MCF 10A (cell line): ENCODE results near the gene ERGIC2. TPM values are rescaled to one million over a fixed set of nuclear protein-coding genes. Genes with fewer than 3 reads are reported as not detected.
A peak's percentile ranks its signal among the peaks of the same experiment; 100 is the strongest.

Experiments used
- BruUV-seq: library from RNA; stranded (reverse); fragments of 400-500 nt; replicated peaks from 2 replicates; lab custom pipeline; 2021; lab: Mats Ljungman, UMichigan
- CTCF ChIA-PET: fragments of 300-600 bp; sonication (Branson Sonifier 250); formaldehyde crosslinking; extraction: SDS; loops from one replicate; lab custom pipeline; 2021; ENCODE audit warnings: antibody characterized with exemption, inconsistent platforms; lab: Yijun Ruan, JAX
- POLR2A ChIA-PET: fragments of 300-600, 350-650 bp; sonication (Branson Sonifier 250); formaldehyde crosslinking; extraction: SDS; loops from one replicate; lab custom pipeline; 2020; ENCODE audit warnings: antibody characterized with exemption, inconsistent platforms; lab: Yijun Ruan, JAX
- DNase-seq: peaks from one replicate; pipeline ENCODE4 v3.0.0-alpha.2; 2018; ENCODE audit not compliant: unreplicated experiment
- H3K27ac Mint-ChIP-seq: one replicate; pipeline ENCODE4 v1.8.0; 2022; ENCODE audit warnings: mild to moderate bottlenecking, low read depth, mixed read lengths; ENCODE audit not compliant: unreplicated experiment
- H3K27me3 Mint-ChIP-seq: one replicate; pipeline ENCODE4 v1.8.0; 2022; ENCODE audit warnings: mixed read lengths; ENCODE audit not compliant: insufficient read depth, unreplicated experiment
- H3K36me3 Mint-ChIP-seq: one replicate; pipeline ENCODE4 v1.8.0; 2022; ENCODE audit warnings: mild to moderate bottlenecking, moderate library complexity, mixed read lengths; ENCODE audit not compliant: insufficient read depth, unreplicated experiment
- H3K4me1 Mint-ChIP-seq: one replicate; pipeline ENCODE4 v1.8.0; 2022; ENCODE audit warnings: mixed read lengths; ENCODE audit not compliant: insufficient read depth, unreplicated experiment
- H3K4me3 Mint-ChIP-seq: one replicate; pipeline ENCODE4 v1.8.0; 2022; ENCODE audit warnings: mild to moderate bottlenecking, moderate library complexity, mixed read lengths; ENCODE audit not compliant: unreplicated experiment
- H3K9me3 Mint-ChIP-seq: one replicate; pipeline ENCODE4 v1.8.0; 2022; ENCODE audit warnings: mixed read lengths; ENCODE audit not compliant: unreplicated experiment
- CTCF ChIP-seq: fragments of 200-600 bp; IDR thresholded peaks from one replicate; pipeline ENCODE4 v1.8.0; 2022; ENCODE audit warnings: antibody characterized with exemption, mild to moderate bottlenecking; ENCODE audit not compliant: unreplicated experiment
- intact Hi-C: fragments of 100-400 bp; cut with micrococcal nuclease; formaldehyde crosslinking; loops from 2 replicates; pipeline ENCODE4 v1.14.1; 2022
- total RNA-seq: library from RNA; stranded (reverse); gene quantifications from 2 replicates; pipeline ENCODE4 v1.2.3, GENCODE V29; 2022

ERGIC2 gene
- total RNA-seq, 1 experiment from 2014 or later = 63.6 TPM

GRCh38 chr12:29365091-29365490 lies 15.9 kb downstream of the ERGIC2 start:
- intact Hi-C loops = no loop called here
- no peak for DNase-seq
- Mint-ChIP-seq H3K36me3 (peaks cover 57% of the 10 kb centered on the region), H3K9me3 (no peaks in the 10 kb centered on the region), H3K27ac (no peak overlapping the region), H3K4me1 (no peaks in the 10 kb centered on the region), H3K27me3 (no peaks in the 10 kb centered on the region), H3K4me3 (no peak overlapping the region)
- no peak for TF ChIP-seq CTCF
- POLR2A ChIA-PET = interaction anchor here (1.9 kb wide), 1 partner anchor 16 kb away, joined by 4 read pairs; the partner anchor contains the start of gene ERGIC2
- BruUV-seq = no TSS peak
- CTCF ChIA-PET = interaction anchor here (0.6 kb wide), 1 partner anchor 1224 kb away, joined by 3 read pairs; no protein-coding TSS in a partner anchor

- no peak for DNase-seq
- no peaks in the 10 kb centered on the region for H3K9me3 Mint-ChIP-seq
- no peaks in the 10 kb centered on the region for H3K4me1 Mint-ChIP-seq
- no peak overlapping the region for H3K27ac Mint-ChIP-seq
- POLR2A ChIA-PET = no interaction called here
- no peak overlapping the region for H3K4me3 Mint-ChIP-seq
- no TSS peak for BruUV-seq
- no peak for TF ChIP-seq CTCF
- intact Hi-C loops = loop anchor here (10.0 kb wide), 1 partner anchor 130 kb away; no protein-coding TSS in a partner anchor
- CTCF ChIA-PET = no interaction called here
- H3K27me3 Mint-ChIP-seq = no peaks in the 10 kb centered on the region
- H3K36me3 Mint-ChIP-seq = peaks cover 77% of the 10 kb centered on the region
Observed at GRCh38 chr12:29354954-29355353, 26.0 kb downstream of the ERGIC2 start.

- H3K4me3 Mint-ChIP-seq = no peak overlapping the region
Observed at GRCh38 chr12:29350080-29350479, 30.9 kb downstream of the ERGIC2 start.

More at GRCh38 chr12:29350080-29350479, 30.9 kb downstream of the ERGIC2 start:
- Mint-ChIP-seq H3K9me3 (no peaks in the 10 kb centered on the region), H3K27me3 (no peaks in the 10 kb centered on the region), H3K4me1 (no peaks in the 10 kb centered on the region), H3K27ac (no peak overlapping the region), H3K36me3 (peaks cover 61% of the 10 kb centered on the region)
- DNase-seq = peak; percentile 55
- intact Hi-C loops = loop anchor here (10.0 kb wide), 1 partner anchor 135 kb away; no protein-coding TSS in a partner anchor
- BruUV-seq = no TSS peak
- ChIA-PET POLR2A (no interaction called here), CTCF (no interaction called here)
- TF ChIP-seq CTCF = no peak
